PFSK-1 (cell line): ENCODE results near the gene KRT40.

Experiments used
- FOXP2 ChIP-seq: optimal IDR thresholded peaks from 2 replicates; pipeline ENCODE3; 2011; ENCODE audit warnings: borderline replicate concordance, control low read depth, inconsistent platforms; ENCODE audit not compliant: insufficient read depth; ENCODE audit errors: extremely low read length, extremely low read depth
- POLR2AphosphoS5 ChIP-seq: IDR thresholded peaks from 2 replicates; pipeline ENCODE4 v1.6.1; 2012; ENCODE audit warnings: low read depth, mild to moderate bottlenecking, control low read depth, low read length, moderate library complexity
- REST ChIP-seq, 2 experiments: IDR thresholded peaks; 2 replicates each; pipeline versions ENCODE4 v1.6.1 to v1.8.0; 2011 to 2012; ENCODE audit warnings: low read depth in 2 of 2, low read length in 2 of 2, control low read depth in 1 of 2, inconsistent platforms in 1 of 2, mild to moderate bottlenecking in 1 of 2, moderate library complexity in 1 of 2; ENCODE audit not compliant: insufficient read depth in 1 of 2
- SIN3A ChIP-seq: IDR thresholded peaks from 2 replicates; pipeline ENCODE4 v1.6.1; 2012; ENCODE audit warnings: mild to moderate bottlenecking, low read length, moderate library complexity, borderline replicate concordance; ENCODE audit not compliant: insufficient read depth
- TAF1 ChIP-seq: IDR thresholded peaks from 2 replicates; pipeline ENCODE4 v1.6.1; 2012; ENCODE audit warnings: low read length, control low read depth, borderline replicate concordance; ENCODE audit not compliant: insufficient read depth

KRT40 gene

DNA sequence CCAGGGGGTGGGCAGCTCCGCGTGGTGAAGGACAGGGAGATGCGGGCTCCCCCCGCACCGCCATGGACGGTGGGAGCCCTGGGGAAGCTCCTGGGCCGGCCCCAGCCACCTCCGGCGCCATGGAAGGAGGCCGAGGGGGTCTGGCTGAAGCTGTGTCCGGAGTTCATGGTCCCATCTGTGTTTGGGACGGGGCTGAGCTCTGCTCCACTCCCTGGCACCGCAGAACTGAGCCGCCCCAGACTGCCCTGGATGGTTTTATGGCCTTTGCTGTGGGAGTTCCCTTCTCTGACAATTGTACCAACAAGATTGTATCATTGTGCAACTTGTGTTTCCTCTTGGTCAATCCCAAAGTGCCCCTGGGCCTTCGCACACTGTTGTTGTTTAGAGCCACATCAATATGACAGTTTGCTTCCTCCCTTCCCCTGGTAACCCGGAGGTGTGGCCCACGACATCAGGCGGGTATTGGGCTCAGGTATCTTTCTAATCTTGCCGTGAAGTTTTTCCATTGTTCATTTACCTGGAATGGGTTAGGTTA lies 47.6 kb downstream of the KRT40 start:
- TF ChIP-seq FOXP2 = no peak
- no peak for TF ChIP-seq TAF1
- no peak for TF ChIP-seq POLR2AphosphoS5
- TF ChIP-seq REST (IDR thresholded peaks at IDR 0.05; ENCODE audit: insufficient read depth in 1 of 2, low read depth in 2 of 2, low read length in 2 of 2) = no peak
- no peak for TF ChIP-seq SIN3A

GRCh38 chr17:40935624-40936023 lies 48.5 kb downstream of the KRT40 start:
- no peak for TF ChIP-seq POLR2AphosphoS5

GRCh38 chr17:40932608-40933007 lies 51.5 kb downstream of the KRT40 start:
- TF ChIP-seq SIN3A (no peak), POLR2AphosphoS5 (no peak), TAF1 (no peak), REST (IDR thresholded peaks at IDR 0.05; ENCODE audit: insufficient read depth in 1 of 2, low read depth in 2 of 2, low read length in 2 of 2) (no peak), FOXP2 (no peak)

DNA sequence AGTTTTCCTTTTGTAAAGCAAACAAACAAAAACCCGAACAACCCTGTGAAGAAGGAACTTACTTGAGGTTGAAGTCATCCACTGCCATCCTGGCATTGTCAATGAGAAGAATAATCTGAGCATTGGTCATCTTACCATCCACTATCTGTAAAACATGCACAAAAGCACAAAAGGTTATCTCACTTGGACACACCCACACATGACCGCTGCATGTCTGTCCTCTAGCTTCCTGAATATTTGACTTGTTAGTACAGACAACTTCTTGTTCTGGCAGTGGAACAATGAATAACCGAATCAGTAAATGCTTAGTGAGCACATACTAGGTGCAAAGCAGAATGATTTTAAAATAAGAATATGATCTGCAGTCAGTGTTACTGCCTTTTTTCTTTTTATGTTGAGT lies 52.8 kb downstream of the KRT40 start:
- TF ChIP-seq REST (IDR thresholded peaks at IDR 0.05; ENCODE audit: insufficient read depth in 1 of 2, low read depth in 2 of 2, low read length in 2 of 2) (no peak), FOXP2 (no peak), SIN3A (no peak), TAF1 (no peak), POLR2AphosphoS5 (no peak)
